ENCODE data around the gene PEPD.

Gene PEPD

GRCh38 chr19:33417751-33418150 lies 103.8 kb downstream of the PEPD start:
- Histone ChIP-seq H3K79me1 (ENCODE audit: low read depth, low read length) (peaks cover 2% of the 10 kb centered on the region), H3K9me3 (replicated peaks in 1 of 2; ENCODE audit: control insufficient read depth in 2 of 2, insufficient read depth in 1 of 2, low read depth in 1 of 2, low read length in 2 of 2) (no peaks in the 10 kb centered on the region), H3K4ac (ENCODE audit: low read length) (no peak overlapping the region), H4K8ac (ENCODE audit: low read depth, low read length) (no peak overlapping the region), H3K36me3 (replicated peaks in 1 of 2; ENCODE audit: control insufficient read depth in 2 of 2, insufficient read depth in 2 of 2, low read length in 2 of 2) (no peaks in the 10 kb centered on the region), H2BK5ac (ENCODE audit: low read length) (no peak overlapping the region), H2BK12ac (ENCODE audit: low read length) (no peak overlapping the region), H3K27me3 (ENCODE audit: control insufficient read depth in 3 of 3, insufficient read depth in 3 of 3, low read depth in 1 of 3, low read length in 3 of 3) (no peaks in the 10 kb centered on the region), H3K14ac (ENCODE audit: low read length) (no peak overlapping the region), H3K4me1 (ENCODE audit: control insufficient read depth in 2 of 2, insufficient read depth in 1 of 2, low read depth in 1 of 2, low read length in 2 of 2) (peaks cover 2 to 5% of the 10 kb centered on the region in 2 donors), H3K4me3 (ENCODE audit: low read length in 2 of 2) (no peak overlapping the region), H3K27ac (replicated peaks; ENCODE audit: low read length) (no peak overlapping the region), H3K9ac (ENCODE audit: low read depth, low read length, poor library complexity) (no peak overlapping the region), H4K91ac (ENCODE audit: low read depth, low read length, poor library complexity) (no peak overlapping the region), H3K4me2 (ENCODE audit: insufficient read depth, low read length, poor library complexity, severe bottlenecking) (no peak overlapping the region), H2AK5ac (ENCODE audit: low read depth, low read length) (peak overlapping the region; percentile 30), H2BK15ac (ENCODE audit: low read length) (no peak overlapping the region), H3K23ac (ENCODE audit: low read depth, low read length, poor library complexity) (no peak overlapping the region), H3K18ac (ENCODE audit: low read length) (no peak overlapping the region), H2BK120ac (ENCODE audit: low read depth, low read length) (no peak overlapping the region), H2AFZ (ENCODE audit: low read length) (no peak overlapping the region)
- DNase-seq (ENCODE audit: low spot score): no peak
- no CpG with 5 or more reads among the region's 14 CpGs for WGBS, 2 donors (ENCODE audit: extremely low coverage in 2 of 2, insufficient read length in 2 of 2, insufficient replicate concordance in 1 of 2)

- H3K9me3 ChIP-seq (replicated peaks in 1 of 2; ENCODE audit: control insufficient read depth in 2 of 2, insufficient read depth in 1 of 2, low read depth in 1 of 2, low read length in 2 of 2): no peaks in the 10 kb centered on the region
- peak overlapping the region in 1 of 2 donors; percentile 12 for H3K4me3 ChIP-seq (ENCODE audit: low read length in 2 of 2)
- peak overlapping the region; percentile 54 for H3K4me2 ChIP-seq (ENCODE audit: insufficient read depth, low read length, poor library complexity, severe bottlenecking)
- H2AFZ ChIP-seq (ENCODE audit: low read length): peak overlapping the region; percentile 82
- peaks cover 2 to 5% of the 10 kb centered on the region in 2 donors for H3K4me1 ChIP-seq (ENCODE audit: control insufficient read depth in 2 of 2, insufficient read depth in 1 of 2, low read depth in 1 of 2, low read length in 2 of 2)
- WGBS, 2 donors (ENCODE audit: extremely low coverage in 2 of 2, insufficient read length in 2 of 2, insufficient replicate concordance in 1 of 2): no CpG with 5 or more reads among the region's 27 CpGs
- H3K18ac ChIP-seq (ENCODE audit: low read length): peak overlapping the region; percentile 67
- peak overlapping the region; percentile 76 for H2AK5ac ChIP-seq (ENCODE audit: low read depth, low read length)
- H3K23ac ChIP-seq (ENCODE audit: low read depth, low read length, poor library complexity): no peak overlapping the region
- H4K8ac ChIP-seq (ENCODE audit: low read depth, low read length): no peak overlapping the region
- no peak overlapping the region for H2BK15ac ChIP-seq (ENCODE audit: low read length)
- H2BK12ac ChIP-seq (ENCODE audit: low read length): no peak overlapping the region
- no peaks in the 10 kb centered on the region for H3K27me3 ChIP-seq (ENCODE audit: control insufficient read depth in 3 of 3, insufficient read depth in 3 of 3, low read depth in 1 of 3, low read length in 3 of 3)
- H3K9ac ChIP-seq (ENCODE audit: low read depth, low read length, poor library complexity): peak overlapping the region; percentile 37
- H3K27ac ChIP-seq (replicated peaks; ENCODE audit: low read length): no peak overlapping the region
- no peak overlapping the region for H2BK5ac ChIP-seq (ENCODE audit: low read length)
- H3K14ac ChIP-seq (ENCODE audit: low read length): no peak overlapping the region
- no peak overlapping the region for H4K91ac ChIP-seq (ENCODE audit: low read depth, low read length, poor library complexity)
- no peak overlapping the region for H2BK120ac ChIP-seq (ENCODE audit: low read depth, low read length)
- H3K36me3 ChIP-seq (replicated peaks in 1 of 2; ENCODE audit: control insufficient read depth in 2 of 2, insufficient read depth in 2 of 2, low read length in 2 of 2): no peaks in the 10 kb centered on the region
- peak; percentile 50 for DNase-seq (ENCODE audit: low spot score)
- no peak overlapping the region for H3K4ac ChIP-seq (ENCODE audit: low read length)
- H3K79me1 ChIP-seq (ENCODE audit: low read depth, low read length): peaks cover 2% of the 10 kb centered on the region
Observed at GRCh38 chr19:33416307-33417215, 105.0 kb downstream of the PEPD start.

- WGBS, 2 donors (ENCODE audit: extremely low coverage in 2 of 2, insufficient read length in 2 of 2, insufficient replicate concordance in 1 of 2): no CpG with 5 or more reads among the region's 32 CpGs
- no peak overlapping the region for H3K4me3 ChIP-seq (ENCODE audit: low read length in 2 of 2)
- H2BK120ac ChIP-seq (ENCODE audit: low read depth, low read length): no peak overlapping the region
- peaks cover 2 to 4% of the 10 kb centered on the region in 2 donors for H3K4me1 ChIP-seq (ENCODE audit: control insufficient read depth in 2 of 2, insufficient read depth in 1 of 2, low read depth in 1 of 2, low read length in 2 of 2)
- no peak overlapping the region for H4K8ac ChIP-seq (ENCODE audit: low read depth, low read length)
- no peak overlapping the region for H3K27ac ChIP-seq (replicated peaks; ENCODE audit: low read length)
- H2AK5ac ChIP-seq (ENCODE audit: low read depth, low read length): no peak overlapping the region
- H3K18ac ChIP-seq (ENCODE audit: low read length): no peak overlapping the region
- no peak overlapping the region for H2BK15ac ChIP-seq (ENCODE audit: low read length)
- H2AFZ ChIP-seq (ENCODE audit: low read length): no peak overlapping the region
- H3K23ac ChIP-seq (ENCODE audit: low read depth, low read length, poor library complexity): peak overlapping the region; percentile 49
- no peaks in the 10 kb centered on the region for H3K9me3 ChIP-seq (replicated peaks in 1 of 2; ENCODE audit: control insufficient read depth in 2 of 2, insufficient read depth in 1 of 2, low read depth in 1 of 2, low read length in 2 of 2)
- no peak overlapping the region for H3K4ac ChIP-seq (ENCODE audit: low read length)
- H3K9ac ChIP-seq (ENCODE audit: low read depth, low read length, poor library complexity): no peak overlapping the region
- no peak for DNase-seq (ENCODE audit: low spot score)
- H2BK5ac ChIP-seq (ENCODE audit: low read length): no peak overlapping the region
- no peaks in the 10 kb centered on the region for H3K27me3 ChIP-seq (ENCODE audit: control insufficient read depth in 3 of 3, insufficient read depth in 3 of 3, low read depth in 1 of 3, low read length in 3 of 3)
- H3K4me2 ChIP-seq (ENCODE audit: insufficient read depth, low read length, poor library complexity, severe bottlenecking): no peak overlapping the region
- H3K36me3 ChIP-seq (replicated peaks in 1 of 2; ENCODE audit: control insufficient read depth in 2 of 2, insufficient read depth in 2 of 2, low read length in 2 of 2): no peaks in the 10 kb centered on the region
- H2BK12ac ChIP-seq (ENCODE audit: low read length): no peak overlapping the region
- no peak overlapping the region for H3K14ac ChIP-seq (ENCODE audit: low read length)
- no peak overlapping the region for H4K91ac ChIP-seq (ENCODE audit: low read depth, low read length, poor library complexity)
- H3K79me1 ChIP-seq (ENCODE audit: low read depth, low read length): peaks cover 3% of the 10 kb centered on the region
Observed at GRCh38 chr19:33414667-33415605, 106.7 kb downstream of the PEPD start.

Measured in neuronal stem cell (in vitro differentiated cells).